HepG2 (cell line): ENCODE data around the gene PLK3. TPM values are rescaled to one million over a fixed set of nuclear protein-coding genes. Genes with fewer than 3 reads are reported as not detected.
A peak's percentile ranks its signal among the peaks of the same experiment; 100 is the strongest.

Experiments used
- ELF3 ChIP-seq: IDR thresholded peaks from 2 replicates; pipeline ENCODE4 v1.6.1; 2016; ENCODE audit warnings: missing genetic modification reagents, missing compliant biosample characterization
- GTF2F1 ChIP-seq: fragments of 150-350 bp; IDR thresholded peaks from 2 replicates; pipeline ENCODE4 v1.6.1; 2014; ENCODE audit warnings: low read length
- KIAA2018 ChIP-seq: sonication (generic); formaldehyde crosslinking; IDR thresholded peaks from 2 replicates; pipeline ENCODE4 v1.5.0; 2020; ENCODE audit warnings: mild to moderate bottlenecking, missing genetic modification reagents, borderline replicate concordance
- KLF13 ChIP-seq: sonication (generic); formaldehyde crosslinking; IDR thresholded peaks from 2 replicates; pipeline ENCODE4 v1.4.0; 2020; ENCODE audit warnings: mild to moderate bottlenecking, missing genetic modification reagents
- NR2F1 ChIP-seq, 2 experiments: fragments of 450-650 bp in 1 of 2; formaldehyde crosslinking in 1 of 2; IDR thresholded peaks; 2 replicates each; pipeline versions ENCODE4 v1.5.0 to v1.6.1; 2016 to 2020; ENCODE audit warnings: mild to moderate bottlenecking in 1 of 2, missing compliant biosample characterization in 1 of 2, missing genetic modification reagents in 1 of 2, moderate library complexity in 1 of 2
- POLR2A ChIP-seq, 2 experiments: IDR thresholded peaks; 2 replicates each; pipeline ENCODE4 v1.6.1; 2011; ENCODE audit warnings: low read depth in 2 of 2, low read length in 2 of 2, mild to moderate bottlenecking in 1 of 2, moderate library complexity in 1 of 2; ENCODE audit not compliant: insufficient read depth in 1 of 2
- SALL1 ChIP-seq: sonication (generic); formaldehyde crosslinking; IDR thresholded peaks from 2 replicates; pipeline ENCODE4 v1.8.0; 2022; ENCODE audit warnings: mild to moderate bottlenecking, missing genetic modification reagents
- SOX13 ChIP-seq, 3 experiments: fragments of 450-650 bp in 1 of 3; sonication (generic) in 1 of 3; formaldehyde crosslinking in 1 of 3; IDR thresholded peaks in 2 of 3; conservative IDR thresholded peaks in 1 of 3; 2 replicates each; pipeline versions ENCODE4 v1.5.0 to v1.6.1; 2016 to 2020; ENCODE audit warnings: antibody characterized with exemption in 1 of 3, mild to moderate bottlenecking in 1 of 3, missing compliant biosample characterization in 1 of 3, missing genetic modification reagents in 1 of 3, moderate library complexity in 1 of 3
- WIZ ChIP-seq: sonication (generic); formaldehyde crosslinking; IDR thresholded peaks from 2 replicates; pipeline ENCODE4 v1.5.1; 2020; ENCODE audit warnings: mild to moderate bottlenecking, missing genetic modification reagents
- ZMYM2 ChIP-seq: sonication (generic); formaldehyde crosslinking; IDR thresholded peaks from 2 replicates; pipeline ENCODE4 v1.8.0; 2022; ENCODE audit warnings: mild to moderate bottlenecking, missing genetic modification reagents
- ZNF572 ChIP-seq: sonication (generic); formaldehyde crosslinking; IDR thresholded peaks from 2 replicates; pipeline ENCODE4 v1.5.1; 2020; ENCODE audit warnings: mild to moderate bottlenecking, missing genetic modification reagents
- ZSCAN21 ChIP-seq: sonication (generic); formaldehyde crosslinking; IDR thresholded peaks from 2 replicates; pipeline ENCODE4 v1.8.0; 2022; ENCODE audit warnings: mild to moderate bottlenecking, missing genetic modification reagents, moderate library complexity, borderline replicate concordance
- ZUFSP ChIP-seq: sonication (generic); formaldehyde crosslinking; IDR thresholded peaks from 2 replicates; pipeline ENCODE4 v1.9.0; 2021; ENCODE audit warnings: missing genetic modification reagents, mild to moderate bottlenecking, borderline replicate concordance
- polyA plus RNA-seq, 8 experiments: library from polyadenylated mRNA; depleted of rRNA in 3 of 8; stranded (reverse) in 7 of 8; unstranded in 1 of 8; fragments of >200 nt; fragmentation: Illumina TruSeq in 4 of 8; extraction: Trizol in 4 of 8; gene quantifications; 2 replicates each; pipeline versions ENCODE4 v1.2.1 to v1.2.3, GENCODE V29; 2011 to 2016; ENCODE audit warnings: low read depth in 4 of 8, missing spikeins in 1 of 8, mixed read lengths in 1 of 8; ENCODE audit not compliant: insufficient read depth in 1 of 8
- total RNA-seq, 5 experiments: library from RNA; depleted of rRNA; stranded (reverse); fragments of >200 nt; fragmentation: Illumina TruSeq; extraction: Trizol; gene quantifications; 2 replicates each; pipeline ENCODE4 v1.2.3, GENCODE V29; 2016; ENCODE audit warnings: low read depth in 1 of 5
- TF ChIP-seq, protein P1 (sequence below): IDR thresholded peaks from 2 replicates; pipeline ENCODE4 v1.6.1; 2016; ENCODE audit warnings: missing genetic modification reagents, missing compliant biosample characterization
- TF ChIP-seq, protein P2 (sequence below): sonication (generic); formaldehyde crosslinking; IDR thresholded peaks from 2 replicates; pipeline ENCODE4 v1.5.1; 2020; ENCODE audit warnings: missing genetic modification reagents, mild to moderate bottlenecking, borderline replicate concordance

Gene PLK3
- total and polyA plus RNA-seq, 2 of the 13 experiments (the other 11 are each of a cell fraction or from before 2014, with no cell fraction given): 9.8 to 16.9 TPM

DNA sequence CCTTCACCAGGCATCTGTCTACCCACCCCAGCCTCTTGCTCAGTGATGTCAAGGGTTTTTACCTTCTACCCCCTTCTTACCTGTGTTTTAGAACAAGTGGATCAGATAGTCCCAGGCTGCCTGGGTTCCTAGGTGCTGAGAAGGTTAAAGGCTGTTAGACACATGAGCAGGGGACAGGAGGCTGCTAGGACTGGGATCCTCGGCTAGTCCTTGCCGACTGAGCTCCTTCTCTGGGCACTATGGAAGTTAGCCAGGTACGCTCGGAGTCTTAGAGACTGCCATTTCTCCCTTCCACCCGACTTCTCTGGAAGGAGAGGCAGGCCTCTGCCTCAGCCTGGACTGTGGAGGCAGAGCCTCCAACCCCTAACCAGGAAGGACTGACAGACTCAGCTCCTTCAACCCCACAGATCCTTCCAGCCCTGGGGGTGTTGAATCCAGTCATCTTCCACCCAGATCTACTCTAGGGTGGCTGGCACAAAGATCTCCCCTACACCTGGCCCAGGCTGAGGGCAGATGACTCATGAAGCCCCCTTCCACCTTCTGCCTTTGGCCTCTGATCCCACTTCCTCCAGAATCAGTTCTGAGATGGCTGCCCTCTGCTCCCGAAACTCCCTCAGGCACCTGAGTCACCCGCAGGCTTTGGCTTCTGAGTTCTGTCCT lies 6.7 kb downstream of the PLK3 start, which contains the start of gene DYNLT4 (continued):
- TF ChIP-seq SOX13 (IDR thresholded peaks at IDR 0.05): peak; percentile 0; the same call in 1 of the 2 replicates
- 0 out of 4 replicates have a peak, but pooled peaks of 1 of the 2 experiments have one; percentile 68 for TF ChIP-seq SOX13 (CRISPR knock-in tag; conservative IDR thresholded peaks at IDR 0.05 in 1 of 2, IDR thresholded peaks at IDR 0.05 in 1 of 2)
- TF ChIP-seq ZNF572 (CRISPR knock-in tag): 0 out of 2 replicates have a peak, but pooled peaks have one; percentile 66
- TF ChIP-seq NR2F1 (CRISPR knock-in tag; IDR thresholded peaks at IDR 0.05): peak in 1 of 2 experiments; percentile 70; a peak in 2 of 4 replicates
- no peak for TF ChIP-seq KLF13 (CRISPR knock-in tag)
- no peak for TF ChIP-seq ZMYM2 (CRISPR knock-in tag)
- no peak for TF ChIP-seq GTF2F1
- TF ChIP-seq, protein P1, sequence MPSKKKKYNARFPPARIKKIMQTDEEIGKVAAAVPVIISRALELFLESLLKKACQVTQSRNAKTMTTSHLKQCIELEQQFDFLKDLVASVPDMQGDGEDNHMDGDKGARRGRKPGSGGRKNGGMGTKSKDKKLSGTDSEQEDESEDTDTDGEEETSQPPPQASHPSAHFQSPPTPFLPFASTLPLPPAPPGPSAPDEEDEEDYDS (CRISPR knock-in tag): no peak
- no peak for TF ChIP-seq SALL1 (CRISPR knock-in tag)
- TF ChIP-seq, protein P2, sequence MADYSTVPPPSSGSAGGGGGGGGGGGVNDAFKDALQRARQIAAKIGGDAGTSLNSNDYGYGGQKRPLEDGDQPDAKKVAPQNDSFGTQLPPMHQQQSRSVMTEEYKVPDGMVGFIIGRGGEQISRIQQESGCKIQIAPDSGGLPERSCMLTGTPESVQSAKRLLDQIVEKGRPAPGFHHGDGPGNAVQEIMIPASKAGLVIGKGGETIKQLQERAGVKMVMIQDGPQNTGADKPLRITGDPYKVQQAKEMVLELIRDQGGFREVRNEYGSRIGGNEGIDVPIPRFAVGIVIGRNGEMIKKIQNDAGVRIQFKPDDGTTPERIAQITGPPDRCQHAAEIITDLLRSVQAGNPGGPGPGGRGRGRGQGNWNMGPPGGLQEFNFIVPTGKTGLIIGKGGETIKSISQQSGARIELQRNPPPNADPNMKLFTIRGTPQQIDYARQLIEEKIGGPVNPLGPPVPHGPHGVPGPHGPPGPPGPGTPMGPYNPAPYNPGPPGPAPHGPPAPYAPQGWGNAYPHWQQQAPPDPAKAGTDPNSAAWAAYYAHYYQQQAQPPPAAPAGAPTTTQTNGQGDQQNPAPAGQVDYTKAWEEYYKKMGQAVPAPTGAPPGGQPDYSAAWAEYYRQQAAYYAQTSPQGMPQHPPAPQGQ: no peak
- peak; percentile 62 for TF ChIP-seq ELF3
- 0 out of 2 replicates have a peak, but pooled peaks have one; percentile 80 for TF ChIP-seq KIAA2018 (CRISPR knock-in tag)
- TF ChIP-seq WIZ (CRISPR knock-in tag): 0 out of 2 replicates have a peak, but pooled peaks have one; percentile 0
- no peak for TF ChIP-seq ZUFSP (CRISPR knock-in tag)
- TF ChIP-seq POLR2A (IDR thresholded peaks at IDR 0.05; ENCODE audit: insufficient read depth in 1 of 2, low read depth in 2 of 2, low read length in 2 of 2): peak in 1 of 2 experiments; percentile 79; a peak in 1 of 4 replicates
- TF ChIP-seq ZSCAN21 (CRISPR knock-in tag): no peak
